ENCODE measurements around the gene GBP3. TPM values are rescaled to one million over a fixed set of nuclear protein-coding genes. Genes with fewer than 3 reads are reported as not detected.

Gene GBP3
- total RNA-seq, 6 donors from 2014 or later: 17.9 to 47.1 (median 28.0) TPM

- no peak for TF ChIP-seq CTCF (IDR thresholded peaks at IDR 0.05)
- no peak for TF ChIP-seq EP300 (IDR thresholded peaks at IDR 0.05)
- no peak for TF ChIP-seq POLR2AphosphoS5 (IDR thresholded peaks at IDR 0.05)
- no peak for TF ChIP-seq POLR2A (IDR thresholded peaks at IDR 0.05)
- Histone ChIP-seq H3K9me3 (peaks cover 0 to 6% (median 2%) of the 10 kb centered on the region in 4 donors), H3K27me3 (no peaks in the 10 kb centered on the region), H3K36me3 (peaks cover 0 to 3% (median 0%) of the 10 kb centered on the region in 4 donors), H3K4me3 (no peak overlapping the region), H3K4me1 (no peaks in the 10 kb centered on the region), H3K27ac (no peak overlapping the region)
- DNase-seq (no peak), ATAC-seq (ENCODE audit: low FRiP score in 2 of 2) (no peak)
- 63 to 64% methylated on average over 2 of the region's 2 CpGs for WGBS, 2 donors
These were observed 22.5 kb upstream of the GBP3 start for GRCh38 chr1:89044970-89045721.

GRCh38 chr1:89043940-89044339 lies 21.3 kb upstream of the GBP3 start:
- Histone ChIP-seq H3K36me3 (no peaks in the 10 kb centered on the region), H3K9me3 (peaks cover 0 to 6% (median 2%) of the 10 kb centered on the region in 4 donors), H3K27ac (no peak overlapping the region), H3K4me3 (no peak overlapping the region), H3K4me1 (no peaks in the 10 kb centered on the region), H3K27me3 (no peaks in the 10 kb centered on the region)
- 65 to 86% methylated on average over 1 to 5 of the region's 5 CpGs for WGBS, 2 donors
- TF ChIP-seq POLR2A (IDR thresholded peaks at IDR 0.05) (no peak), POLR2AphosphoS5 (IDR thresholded peaks at IDR 0.05) (no peak), CTCF (IDR thresholded peaks at IDR 0.05) (no peak), EP300 (IDR thresholded peaks at IDR 0.05) (no peak)
- DNase-seq (peak in 1 of 2 donors; percentile 37), ATAC-seq (ENCODE audit: low FRiP score in 2 of 2) (no peak)

DNA sequence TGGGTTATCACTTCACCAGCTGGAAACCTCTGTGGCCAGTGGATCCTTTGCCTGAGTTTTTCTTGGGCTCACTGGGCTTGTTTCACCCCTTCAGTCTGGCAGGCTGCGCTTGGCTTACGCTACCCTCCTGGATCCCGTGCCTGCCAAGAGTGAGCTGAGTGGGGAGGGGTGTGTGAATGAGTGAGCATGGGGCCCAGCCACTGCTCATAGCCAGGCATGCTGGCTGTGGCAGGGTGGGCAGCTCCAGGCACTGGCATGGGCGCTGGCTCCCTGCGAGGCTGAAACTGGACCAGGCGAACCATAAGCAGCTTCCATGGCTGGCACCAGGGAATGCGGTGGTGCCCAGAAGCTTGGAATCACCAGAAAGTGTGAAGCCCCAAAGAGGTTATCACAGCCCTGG lies 19.8 kb upstream of the GBP3 start:
- H3K4me1 ChIP-seq: no peaks in the 10 kb centered on the region
- H3K36me3 ChIP-seq: no peaks in the 10 kb centered on the region
- no peak overlapping the region for H3K4me3 ChIP-seq
- WGBS, 2 donors: 84 to 97% methylated on average over 4 to 7 of the region's 7 CpGs
- TF ChIP-seq POLR2AphosphoS5 (IDR thresholded peaks at IDR 0.05) (no peak), POLR2A (IDR thresholded peaks at IDR 0.05) (no peak), EP300 (IDR thresholded peaks at IDR 0.05) (no peak), CTCF (IDR thresholded peaks at IDR 0.05) (no peak)
- H3K27ac ChIP-seq: no peak overlapping the region
- ATAC-seq (ENCODE audit: low FRiP score in 2 of 2) (no peak), DNase-seq (peak in 1 of 2 donors; percentile 40)
- peaks cover 0 to 6% (median 2%) of the 10 kb centered on the region in 4 donors for H3K9me3 ChIP-seq
- H3K27me3 ChIP-seq: no peaks in the 10 kb centered on the region

DNA sequence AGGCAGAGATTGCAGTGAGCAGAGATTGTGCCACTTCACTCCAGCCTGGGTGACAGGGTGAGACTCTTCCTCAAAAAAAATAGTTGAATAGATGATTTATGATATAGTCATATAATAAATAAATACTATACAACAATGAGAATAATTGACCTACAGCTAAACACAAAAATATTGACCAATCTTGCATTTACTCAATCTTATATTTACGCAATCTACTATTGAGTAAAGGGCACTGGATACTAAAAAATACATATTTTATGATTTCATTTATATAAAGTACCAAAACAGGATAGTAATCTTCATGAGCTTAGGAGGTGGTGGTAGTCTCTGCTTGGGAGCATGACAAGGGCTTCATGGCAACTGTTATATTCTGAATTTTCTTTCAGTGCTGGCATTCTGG lies 19.1 kb upstream of the GBP3 start:
- Histone ChIP-seq H3K4me3 (no peak overlapping the region), H3K27me3 (no peaks in the 10 kb centered on the region), H3K27ac (no peak overlapping the region), H3K9me3 (peaks cover 0 to 6% (median 2%) of the 10 kb centered on the region in 4 donors), H3K4me1 (no peaks in the 10 kb centered on the region), H3K36me3 (no peaks in the 10 kb centered on the region)
- DNase-seq: no peak
- 92 to 95% methylated on average over 1 of the region's 1 CpG for WGBS, 2 donors
- no peak for ATAC-seq (ENCODE audit: low FRiP score in 2 of 2)
- TF ChIP-seq POLR2AphosphoS5 (IDR thresholded peaks at IDR 0.05): no peak
- TF ChIP-seq EP300 (IDR thresholded peaks at IDR 0.05): no peak
- no peak for TF ChIP-seq CTCF (IDR thresholded peaks at IDR 0.05)
- TF ChIP-seq POLR2A (IDR thresholded peaks at IDR 0.05): no peak
